Activated CD4-positive, alpha-beta T cell treated with anti-CD3 and anti-CD28 coated beads, Interleukin-2, amount 10 ng/mL, durations not matched to agents 24 days and 14 days (primary cell): Measurements from ENCODE around the gene MX2. TPM values are rescaled to one million over a fixed set of nuclear protein-coding genes. Genes with fewer than 3 reads are reported as not detected.
"Not testable (repeated sequence)": the region's sequence is repeated elsewhere in the genome, so short reads cannot be mapped to it uniquely, and the experiment has no call there.

ENCODE experiments used
- DNase-seq: peaks from one replicate; pipeline ENCODE4 v3.0.0; 2022
- H3K27ac Mint-ChIP-seq: one replicate; pipeline ENCODE4 v1.8.0; 2022; ENCODE audit warnings: mild to moderate bottlenecking, mixed read lengths
- H3K27me3 Mint-ChIP-seq: one replicate; pipeline ENCODE4 v1.8.0; 2022; ENCODE audit warnings: mixed read lengths
- H3K36me3 Mint-ChIP-seq: one replicate; pipeline ENCODE4 v1.8.0; 2022; ENCODE audit warnings: low read depth, mild to moderate bottlenecking, mixed read lengths
- H3K4me1 Mint-ChIP-seq: one replicate; pipeline ENCODE4 v1.8.0; 2021; ENCODE audit warnings: mixed read lengths
- H3K4me3 Mint-ChIP-seq: one replicate; pipeline ENCODE4 v1.8.0; 2022; ENCODE audit warnings: mild to moderate bottlenecking, moderate library complexity, mixed read lengths
- H3K9me3 Mint-ChIP-seq: one replicate; pipeline ENCODE4 v1.8.0; 2021; ENCODE audit warnings: mixed read lengths
- intact Hi-C: fragments of 100-400 bp; cut with micrococcal nuclease; formaldehyde crosslinking; loops from one replicate; pipeline ENCODE4 v1.15.1; 2023
- total RNA-seq: library from RNA; stranded (reverse); gene quantifications from 2 replicates; pipeline ENCODE4 v1.2.3, GENCODE V29; 2022

Gene MX2
- total RNA-seq, 1 donor from 2014 or later, result 8.6 TPM

DNA sequence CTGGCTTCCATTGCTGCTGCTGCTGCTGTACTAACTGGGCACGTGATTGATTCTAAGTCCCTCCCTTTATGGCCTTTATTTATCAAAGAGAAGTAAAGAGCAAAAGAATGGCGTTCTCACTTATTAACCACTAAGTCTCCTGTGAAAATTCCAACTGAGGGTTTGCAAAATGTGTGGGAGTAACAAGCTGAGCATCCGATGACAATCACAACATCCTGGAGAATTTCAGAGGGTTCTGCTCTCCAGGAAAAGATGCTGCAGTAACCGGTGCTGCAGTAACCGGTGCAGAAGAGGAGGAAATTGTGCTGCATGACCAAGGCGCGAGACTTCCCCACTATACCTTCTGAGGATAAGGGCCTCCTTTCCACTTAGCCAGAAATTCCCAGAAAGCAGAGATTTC lies 12.7 kb upstream of the MX2 start:
- H3K4me1 Mint-ChIP-seq, result no peaks in the 10 kb centered on the region
- intact Hi-C loops, result no loop called here
- no peak for DNase-seq
- H3K27me3 Mint-ChIP-seq, result peaks cover 34% of the 10 kb centered on the region
- no peak overlapping the region for H3K27ac Mint-ChIP-seq
- H3K36me3 Mint-ChIP-seq, result no peaks in the 10 kb centered on the region
- no peak overlapping the region for H3K4me3 Mint-ChIP-seq
- no peaks in the 10 kb centered on the region for H3K9me3 Mint-ChIP-seq

- Mint-ChIP-seq H3K27me3 (peaks cover 39% of the 10 kb centered on the region), H3K36me3 (no peaks in the 10 kb centered on the region), H3K4me3 (no peak overlapping the region), H3K27ac (no peak overlapping the region), H3K9me3 (no peaks in the 10 kb centered on the region), H3K4me1 (peaks cover 2% of the 10 kb centered on the region)
- intact Hi-C loops, result no loop called here
- DNase-seq, result no peak
Measured at GRCh38 chr21:41349619-41350390, 12.0 kb upstream of the MX2 start.

- no peak for DNase-seq
- H3K4me1 Mint-ChIP-seq, result peaks cover 4% of the 10 kb centered on the region
- intact Hi-C loops, result no loop called here
- peaks cover 3% of the 10 kb centered on the region for H3K9me3 Mint-ChIP-seq
- peaks cover 41% of the 10 kb centered on the region for H3K27me3 Mint-ChIP-seq
- H3K4me3 Mint-ChIP-seq, result no peak overlapping the region
- H3K36me3 Mint-ChIP-seq, result no peaks in the 10 kb centered on the region
- H3K27ac Mint-ChIP-seq, result no peak overlapping the region
Measured at GRCh38 chr21:41350436-41351155, 11.2 kb upstream of the MX2 start.

- DNase-seq, result no peak
- Mint-ChIP-seq H3K27ac (no peak overlapping the region), H3K36me3 (no peaks in the 10 kb centered on the region), H3K9me3 (peaks cover 4% of the 10 kb centered on the region), H3K4me3 (no peak overlapping the region), H3K4me1 (peaks cover 28% of the 10 kb centered on the region), H3K27me3 (peaks cover 25% of the 10 kb centered on the region)
- intact Hi-C loops, result no loop called here
Measured at GRCh38 chr21:41357546-41357945, 4.3 kb upstream of the MX2 start.

DNA sequence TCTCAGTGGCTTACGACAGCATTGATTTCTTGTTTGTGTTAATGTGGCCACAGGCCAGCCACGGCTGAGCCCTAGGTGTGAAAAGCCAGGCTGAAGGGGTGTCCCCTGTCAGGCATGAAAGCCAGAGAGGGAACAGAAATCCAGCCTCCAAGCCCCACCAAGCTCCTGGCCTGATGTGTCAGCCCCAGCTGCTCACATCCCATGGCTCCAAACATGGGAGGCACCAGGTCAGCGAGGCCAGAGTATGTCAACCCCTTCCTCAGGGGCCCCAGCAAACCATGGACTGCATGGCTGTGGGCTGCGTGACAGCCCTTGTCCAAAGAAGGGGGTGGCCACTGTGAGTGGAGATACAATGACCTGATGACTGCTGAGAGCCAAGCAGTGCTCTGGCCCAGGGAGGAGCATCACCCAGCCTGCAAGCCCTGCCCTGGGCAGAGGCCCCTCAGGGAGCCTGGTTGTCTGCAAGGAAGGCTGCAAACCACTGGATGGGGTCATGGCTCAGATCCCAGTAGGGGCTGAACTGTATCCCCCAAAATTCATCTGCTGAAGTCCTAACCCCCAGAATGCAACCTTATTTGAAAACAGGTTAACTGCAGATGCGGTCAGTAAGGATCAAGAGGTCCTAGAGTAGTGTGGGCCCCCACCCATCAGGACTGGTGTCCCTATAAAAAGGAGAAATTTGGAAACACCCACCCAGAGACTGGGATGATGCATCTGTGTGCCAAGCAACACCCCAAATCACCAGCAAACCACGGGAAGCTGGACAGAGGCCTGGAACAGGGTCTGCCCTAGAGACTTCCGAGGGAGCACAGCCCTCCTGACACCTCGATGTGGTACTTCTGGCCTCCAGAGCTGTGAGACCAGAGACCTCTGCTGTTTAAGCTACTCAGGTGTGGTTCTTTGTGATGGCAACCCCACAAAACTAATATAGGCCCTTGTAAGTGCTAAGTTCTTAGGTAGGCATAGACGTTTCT lies 3.3 kb upstream of the MX2 start:
- no peak overlapping the region for H3K4me3 Mint-ChIP-seq
- intact Hi-C loops, result no loop called here
- peak; percentile 58 for DNase-seq
- peaks cover 20% of the 10 kb centered on the region for H3K27me3 Mint-ChIP-seq
- H3K4me1 Mint-ChIP-seq, result peaks cover 35% of the 10 kb centered on the region
- no peak overlapping the region for H3K27ac Mint-ChIP-seq
- H3K9me3 Mint-ChIP-seq, result peaks cover 4% of the 10 kb centered on the region
- H3K36me3 Mint-ChIP-seq, result peaks cover 4% of the 10 kb centered on the region

DNA sequence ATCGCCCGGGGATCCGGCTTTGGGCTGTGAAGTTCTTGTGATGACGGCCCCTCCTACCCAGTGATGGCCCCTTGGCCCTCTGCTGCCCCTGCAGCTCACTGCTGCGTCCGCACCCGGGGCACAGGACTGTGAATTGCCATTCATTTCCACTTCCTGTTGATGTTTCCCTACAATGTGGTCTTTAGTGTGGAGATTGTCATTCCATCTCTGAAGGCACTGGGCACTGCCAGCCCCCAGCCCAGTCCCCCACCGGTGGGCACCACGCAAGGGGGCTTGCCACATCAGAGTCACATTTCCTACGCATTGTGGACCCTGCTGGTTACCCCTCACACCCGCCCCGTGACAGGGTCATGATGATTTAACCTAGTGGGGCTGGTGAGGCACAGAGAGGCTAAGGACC lies 2.5 kb upstream of the MX2 start:
- Mint-ChIP-seq H3K4me3 (no peak overlapping the region), H3K27ac (no peak overlapping the region), H3K9me3 (peaks cover 4% of the 10 kb centered on the region), H3K4me1 (peaks cover 40% of the 10 kb centered on the region), H3K36me3 (peaks cover 5% of the 10 kb centered on the region), H3K27me3 (peaks cover 15% of the 10 kb centered on the region)
- peak; percentile 56 for DNase-seq
- intact Hi-C loops, result no loop called here

DNA sequence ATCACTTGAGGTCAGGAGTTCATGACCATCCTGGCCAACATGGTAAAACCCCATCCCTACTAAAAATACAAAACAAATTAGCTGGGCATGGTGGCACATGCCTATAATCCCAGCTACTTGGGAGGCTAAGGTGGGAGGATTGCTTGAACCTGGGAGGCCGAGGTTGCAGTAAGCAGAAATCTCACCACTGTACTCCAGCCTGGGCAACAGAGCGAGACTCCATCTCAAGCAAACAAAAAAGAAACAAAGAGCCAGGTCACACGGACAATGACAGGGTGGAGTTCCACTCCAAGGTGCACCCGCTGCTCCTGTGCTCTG lies 2.1 kb upstream of the MX2 start:
- Mint-ChIP-seq H3K4me1 (peaks cover 40% of the 10 kb centered on the region), H3K27ac (peak overlapping the region; percentile 40), H3K27me3 (peaks cover 12% of the 10 kb centered on the region)
- intact Hi-C loops, result loop anchor here (5.0 to 10.0 kb wide), 3 partner anchors 72 to 1165 kb away; no protein-coding TSS in a partner anchor
- H3K36me3 Mint-ChIP-seq, DNase-seq, H3K9me3 Mint-ChIP-seq, H3K4me3 Mint-ChIP-seq: not testable (repeated sequence)

- intact Hi-C loops, result loop anchor here (5.0 to 10.0 kb wide), 3 partner anchors 73 to 1165 kb away; no protein-coding TSS in a partner anchor
- H3K36me3 Mint-ChIP-seq, result peaks cover 12% of the 10 kb centered on the region
- peak; percentile 64 for DNase-seq
- no peak overlapping the region for H3K4me3 Mint-ChIP-seq
- peaks cover 4% of the 10 kb centered on the region for H3K9me3 Mint-ChIP-seq
- H3K27ac Mint-ChIP-seq, result no peak overlapping the region
- peaks cover 43% of the 10 kb centered on the region for H3K4me1 Mint-ChIP-seq
- H3K27me3 Mint-ChIP-seq, result peaks cover 8% of the 10 kb centered on the region
Measured at GRCh38 chr21:41360072-41360821, 1.6 kb upstream of the MX2 start.

GRCh38 chr21:41361053-41361785 lies 608 bp upstream of the MX2 start:
- H3K9me3 Mint-ChIP-seq, result no peaks in the 10 kb centered on the region
- DNase-seq, result no peak
- H3K4me3 Mint-ChIP-seq, result peak overlapping the region; percentile 89
- peak overlapping the region; percentile 95 for H3K27ac Mint-ChIP-seq
- intact Hi-C loops, result loop anchor here (5.0 to 10.0 kb wide), 3 partner anchors 74 to 1164 kb away; no protein-coding TSS in a partner anchor
- H3K27me3 Mint-ChIP-seq, result peaks cover 4% of the 10 kb centered on the region
- H3K4me1 Mint-ChIP-seq, result peaks cover 49% of the 10 kb centered on the region
- H3K36me3 Mint-ChIP-seq, result peaks cover 20% of the 10 kb centered on the region

DNA sequence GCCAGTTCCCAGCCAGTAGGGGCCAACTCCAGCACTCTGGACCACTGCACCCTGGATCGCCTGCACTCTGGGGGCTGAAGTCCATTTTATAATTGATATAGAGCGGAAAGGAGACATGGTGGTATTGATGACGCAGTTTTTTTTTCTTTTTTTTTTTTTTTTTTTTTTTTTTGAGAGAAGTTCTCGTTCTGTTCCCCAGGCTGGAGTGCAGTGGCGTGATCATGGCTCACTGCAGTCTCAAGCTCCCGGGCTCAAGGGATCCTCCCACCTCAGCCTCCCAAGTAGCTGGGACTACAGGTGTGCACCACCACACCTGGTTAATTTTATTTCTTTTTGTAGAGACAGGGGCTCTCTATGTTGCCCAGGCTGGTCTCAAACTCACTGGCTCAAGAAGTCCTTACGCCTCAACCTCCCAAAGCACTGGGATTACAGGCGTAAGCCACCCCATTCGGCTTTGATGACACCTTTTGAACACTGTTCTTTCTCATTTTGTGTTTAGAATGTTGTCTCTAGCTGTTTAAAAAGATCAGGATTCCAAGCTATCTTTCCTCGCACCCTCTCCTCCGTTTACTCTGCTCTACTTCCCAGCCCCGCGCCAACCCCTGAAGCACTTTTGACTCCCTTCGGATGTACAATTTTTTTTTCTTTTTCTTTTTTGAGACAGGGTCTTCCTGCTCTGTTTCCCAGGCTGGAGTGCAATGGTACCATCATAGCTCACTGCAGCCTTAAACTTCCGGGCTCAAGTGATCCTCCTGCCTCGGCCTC lies 960 bp downstream of the MX2 start:
- Mint-ChIP-seq H3K27ac (peak overlapping the region; percentile 95), H3K36me3 (peaks cover 31% of the 10 kb centered on the region), H3K4me3 (peak overlapping the region; percentile 89), H3K4me1 (peaks cover 58% of the 10 kb centered on the region), H3K9me3 (no peaks in the 10 kb centered on the region), H3K27me3 (no peaks in the 10 kb centered on the region)
- no peak for DNase-seq
- intact Hi-C loops, result loop anchor here (2.0 to 10.0 kb wide), 4 partner anchors 64 to 1162 kb away; partner anchors contain the start of gene MX1

GRCh38 chr21:41363370-41364270 lies 1.8 kb downstream of the MX2 start:
- peak overlapping the region; percentile 95 for H3K27ac Mint-ChIP-seq
- H3K9me3 Mint-ChIP-seq, result no peaks in the 10 kb centered on the region
- H3K36me3 Mint-ChIP-seq, result peaks cover 38% of the 10 kb centered on the region
- peaks cover 66% of the 10 kb centered on the region for H3K4me1 Mint-ChIP-seq
- H3K27me3 Mint-ChIP-seq, result no peaks in the 10 kb centered on the region
- peak overlapping the region; percentile 89 for H3K4me3 Mint-ChIP-seq
- intact Hi-C loops, result loop anchor here (2.0 to 10.0 kb wide), 4 partner anchors 63 to 1161 kb away; partner anchors contain the start of gene MX1
- DNase-seq, result no peak
